PFSK-1 (cell line): ENCODE results near the gene TMEM156.

Source experiments
- POLR2AphosphoS5 ChIP-seq: IDR thresholded peaks from 2 replicates; pipeline ENCODE4 v1.6.1; 2012; ENCODE audit warnings: low read depth, mild to moderate bottlenecking, control low read depth, low read length, moderate library complexity
- REST ChIP-seq, 2 experiments: IDR thresholded peaks; 2 replicates each; pipeline versions ENCODE4 v1.6.1 to v1.8.0; 2011 to 2012; ENCODE audit warnings: low read depth in 2 of 2, low read length in 2 of 2, control low read depth in 1 of 2, inconsistent platforms in 1 of 2, mild to moderate bottlenecking in 1 of 2, moderate library complexity in 1 of 2; ENCODE audit not compliant: insufficient read depth in 1 of 2
- SIN3A ChIP-seq: IDR thresholded peaks from 2 replicates; pipeline ENCODE4 v1.6.1; 2012; ENCODE audit warnings: mild to moderate bottlenecking, low read length, moderate library complexity, borderline replicate concordance; ENCODE audit not compliant: insufficient read depth
- TAF1 ChIP-seq: IDR thresholded peaks from 2 replicates; pipeline ENCODE4 v1.6.1; 2012; ENCODE audit warnings: low read length, control low read depth, borderline replicate concordance; ENCODE audit not compliant: insufficient read depth

DNA sequence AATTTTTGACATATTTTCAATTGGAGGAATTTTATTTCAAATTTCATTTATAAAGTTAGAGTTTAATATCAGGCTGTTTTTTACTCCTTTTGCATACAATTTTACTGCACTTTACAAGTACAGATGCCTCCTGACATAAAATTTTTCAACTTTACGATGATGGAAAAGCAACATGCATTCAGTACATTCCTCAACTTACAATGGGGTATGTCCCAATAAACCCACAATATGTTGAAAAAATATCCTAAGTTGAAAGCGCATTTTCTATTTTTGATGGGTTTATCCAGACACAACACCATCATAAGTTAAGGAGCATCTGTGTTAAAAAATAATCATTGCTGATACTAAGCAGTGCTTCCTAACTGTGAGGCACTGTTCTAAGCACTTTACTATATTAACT is 34.2 kb upstream of the TMEM156 start:
- no peak for TF ChIP-seq REST (IDR thresholded peaks at IDR 0.05; ENCODE audit: insufficient read depth in 1 of 2, low read depth in 2 of 2, low read length in 2 of 2)
- TF ChIP-seq POLR2AphosphoS5, result no peak
- TF ChIP-seq TAF1, result no peak
- no peak for TF ChIP-seq SIN3A
